Amygdala (tissue), 56 donors: Measurements from ENCODE around the gene PJA1.

ENCODE experiments used
- DNase-seq, 56 donors: peaks; one replicate each; lab custom pipeline; 2025; lab: John Stamatoyannopoulos, UW

PJA1 gene

GRCh38 chrX:69119122-69119521 lies 46.1 kb downstream of the PJA1 start:
- DNase-seq, result no peak

GRCh38 chrX:69117876-69118526 lies 47.3 kb downstream of the PJA1 start:
- DNase-seq, result no peak

GRCh38 chrX:69116077-69116476 lies 49.2 kb downstream of the PJA1 start:
- DNase-seq, result no peak

GRCh38 chrX:69113723-69114122 lies 51.5 kb downstream of the PJA1 start:
- DNase-seq, result no peak
